ENCODE results near the gene ACP5.

ACP5 gene

DNA sequence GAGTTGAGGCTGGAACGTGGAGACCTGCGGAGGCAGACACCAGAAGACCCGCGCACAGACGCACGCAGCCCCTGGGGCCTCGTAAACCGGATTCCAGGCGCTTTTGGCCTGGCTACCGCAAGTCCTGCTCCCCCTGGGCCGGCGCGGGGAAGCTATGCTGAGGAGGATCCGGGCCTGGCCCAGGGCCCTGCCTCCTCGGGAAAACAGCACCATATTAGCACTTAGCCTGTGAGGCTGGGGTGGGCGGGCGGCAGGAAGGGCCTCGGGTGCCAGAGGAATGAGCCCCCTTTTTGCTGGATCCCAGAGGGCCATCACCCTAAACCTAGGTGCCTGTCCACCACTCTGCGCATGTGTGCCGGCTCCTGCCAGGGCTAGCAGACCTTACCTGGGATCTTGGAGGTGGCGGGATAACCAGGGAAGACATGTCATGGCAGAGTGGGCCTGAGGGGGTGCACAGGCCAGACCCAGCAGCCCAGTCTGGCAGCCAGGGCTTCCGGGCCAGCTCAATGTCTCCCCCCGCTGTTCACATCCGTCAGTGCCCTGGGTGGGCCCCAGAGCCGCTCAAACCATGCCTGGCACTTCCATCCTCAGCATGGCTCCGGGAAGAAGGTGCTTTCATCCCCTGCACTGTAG lies 25.7 kb downstream of the ACP5 start:
- H3K9me3 Mint-ChIP-seq, result no peaks in the 10 kb centered on the region
- DNase-seq, result no peak
- peak overlapping the region in 1 of 2 donors; percentile 20 for H3K27ac Mint-ChIP-seq
- no peaks in the 10 kb centered on the region for H3K27me3 Mint-ChIP-seq
- peak; percentile 8 for ATAC-seq (replicated peaks)
- H3K4me3 Mint-ChIP-seq, result no peak overlapping the region
- H3K4me1 Mint-ChIP-seq (ENCODE audit: low read depth in 2 of 2), result peaks cover 7 to 13% of the 10 kb centered on the region in 2 donors
- H3K36me3 Mint-ChIP-seq (ENCODE audit: insufficient read depth), result peaks cover 22% of the 10 kb centered on the region

DNA sequence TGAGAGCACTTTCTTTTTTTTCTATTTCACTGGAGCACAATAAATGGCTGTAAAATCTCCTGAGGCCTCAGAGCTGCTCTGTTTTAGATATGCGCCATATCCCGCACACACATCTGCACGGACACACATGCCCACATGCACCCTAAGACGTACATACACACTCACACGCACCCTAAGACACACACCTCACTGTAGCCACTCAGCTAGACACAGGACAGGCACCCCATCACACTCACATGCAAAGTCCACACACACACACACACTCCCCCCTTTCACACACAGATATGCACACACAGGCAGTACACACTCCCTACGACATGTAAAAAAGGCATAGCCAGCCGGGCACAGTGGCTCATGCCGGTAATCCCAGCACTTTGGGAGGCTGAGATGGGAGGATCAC lies 27.2 kb downstream of the ACP5 start:
- ATAC-seq (replicated peaks), result no peak
- no peak overlapping the region for H3K27ac Mint-ChIP-seq
- H3K4me3 Mint-ChIP-seq, result no peak overlapping the region
- H3K9me3 Mint-ChIP-seq, result no peaks in the 10 kb centered on the region
- H3K27me3 Mint-ChIP-seq, result peaks cover 1 to 5% of the 10 kb centered on the region in 2 donors
- H3K36me3 Mint-ChIP-seq (ENCODE audit: insufficient read depth), result peaks cover 22% of the 10 kb centered on the region
- H3K4me1 Mint-ChIP-seq (ENCODE audit: low read depth in 2 of 2), result peaks cover 1% of the 10 kb centered on the region in 2 donors
- no peak for DNase-seq

DNA sequence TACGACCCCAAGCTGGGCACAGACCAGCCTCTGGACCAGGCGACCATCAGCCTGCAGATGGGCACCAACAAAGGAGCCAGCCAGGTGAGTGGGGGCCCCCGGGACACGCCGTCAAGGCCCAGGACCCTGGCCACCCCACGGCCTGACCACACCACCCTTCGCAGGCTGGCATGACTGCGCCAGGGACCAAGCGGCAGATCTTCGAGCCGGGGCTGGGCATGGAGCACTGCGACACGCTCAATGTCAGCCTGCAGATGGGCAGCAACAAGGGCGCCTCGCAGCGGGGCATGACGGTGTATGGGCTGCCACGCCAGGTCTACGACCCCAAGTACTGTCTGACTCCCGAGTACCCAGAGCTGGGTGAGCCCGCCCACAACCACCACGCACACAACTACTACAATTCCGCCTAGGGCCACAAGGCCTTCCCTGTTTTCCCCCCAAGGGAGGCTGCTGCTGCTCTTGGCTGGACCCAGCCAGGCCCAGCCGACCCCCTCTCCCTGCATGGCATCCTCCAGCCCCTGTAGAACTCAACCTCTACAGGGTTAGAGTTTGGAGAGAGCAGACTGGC lies 28.0 kb downstream of the ACP5 start:
- no peak overlapping the region for H3K27ac Mint-ChIP-seq
- peaks cover 16% of the 10 kb centered on the region for H3K36me3 Mint-ChIP-seq (ENCODE audit: insufficient read depth)
- no peaks in the 10 kb centered on the region for H3K9me3 Mint-ChIP-seq
- no peak for ATAC-seq (replicated peaks)
- no peak overlapping the region for H3K4me3 Mint-ChIP-seq
- peaks cover 0 to 1% of the 10 kb centered on the region in 2 donors for H3K4me1 Mint-ChIP-seq (ENCODE audit: low read depth in 2 of 2)
- peaks cover 7 to 13% of the 10 kb centered on the region in 2 donors for H3K27me3 Mint-ChIP-seq
- no peak for DNase-seq

DNA sequence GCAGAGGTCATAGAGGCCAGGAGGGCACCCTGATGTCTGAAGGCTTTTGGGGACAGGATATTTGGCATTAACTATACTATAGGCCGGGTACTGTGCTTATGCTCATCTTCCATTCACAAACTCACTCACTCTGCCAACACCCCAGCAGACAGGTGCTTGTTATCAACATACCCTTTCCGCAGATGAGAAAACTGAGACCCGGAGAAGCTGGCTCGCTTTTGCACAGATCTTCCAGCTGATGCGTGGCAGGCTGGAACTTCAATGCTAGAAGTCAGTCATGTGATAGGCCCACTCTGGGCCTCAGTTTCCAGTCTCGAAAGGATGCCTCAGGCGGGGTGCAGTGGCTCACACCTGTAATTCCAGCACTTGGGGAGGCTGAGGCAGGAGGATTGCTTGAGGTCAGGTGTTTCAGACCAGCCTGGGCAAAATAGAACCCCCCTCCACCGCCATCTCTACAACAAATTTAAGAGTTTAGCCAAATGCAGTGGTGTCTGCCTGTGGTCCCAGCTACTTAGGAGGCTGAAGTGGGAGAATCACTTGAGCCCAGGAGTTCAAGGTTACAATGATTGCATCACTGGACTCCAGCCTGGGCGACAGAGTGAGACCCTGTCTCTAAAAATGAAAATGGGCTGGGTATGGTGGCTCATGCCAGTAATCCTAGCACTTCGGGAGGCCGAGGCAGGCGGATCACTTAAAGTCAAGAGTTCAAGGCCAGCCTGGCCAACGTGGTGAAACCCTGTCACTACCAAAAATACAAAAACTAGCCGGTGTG lies 29.3 kb downstream of the ACP5 start:
- DNase-seq, result no peak
- ATAC-seq (replicated peaks), result no peak
- no peaks in the 10 kb centered on the region for H3K9me3 Mint-ChIP-seq
- H3K27me3 Mint-ChIP-seq, result peaks cover 14 to 22% of the 10 kb centered on the region in 2 donors
- no peak overlapping the region for H3K4me3 Mint-ChIP-seq
- H3K27ac Mint-ChIP-seq, result no peak overlapping the region
- H3K4me1 Mint-ChIP-seq (ENCODE audit: low read depth in 2 of 2), result peaks cover 0 to 1% of the 10 kb centered on the region in 2 donors
- H3K36me3 Mint-ChIP-seq (ENCODE audit: insufficient read depth), result peaks cover 11% of the 10 kb centered on the region

DNA sequence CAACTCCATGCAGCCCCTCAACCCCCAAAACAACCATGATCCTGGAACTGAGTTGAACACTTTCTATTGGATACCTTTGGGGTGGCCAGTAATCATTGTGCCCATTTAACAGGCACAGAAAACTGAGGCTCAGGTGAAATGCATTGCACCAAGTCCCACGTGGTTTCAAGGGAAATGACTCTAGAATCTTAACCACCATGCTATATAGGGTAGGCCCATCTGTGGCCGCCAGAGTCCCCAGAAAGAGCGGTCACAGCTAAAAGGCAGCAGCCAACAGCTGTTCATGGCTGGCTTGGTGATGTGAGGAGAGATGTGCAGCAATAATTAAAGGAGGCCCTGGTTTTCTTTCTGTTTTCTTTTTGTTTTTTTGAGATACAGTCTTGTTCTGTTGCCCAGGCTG lies 36.2 kb downstream of the ACP5 start:
- ATAC-seq (replicated peaks), result no peak
- H3K27ac Mint-ChIP-seq, result no peak overlapping the region
- no peak for DNase-seq
- no peaks in the 10 kb centered on the region for H3K9me3 Mint-ChIP-seq
- H3K27me3 Mint-ChIP-seq, result peaks cover 35 to 58% of the 10 kb centered on the region in 2 donors
- no peak overlapping the region for H3K4me3 Mint-ChIP-seq
- H3K36me3 Mint-ChIP-seq (ENCODE audit: insufficient read depth), result no peaks in the 10 kb centered on the region
- H3K4me1 Mint-ChIP-seq (ENCODE audit: low read depth in 2 of 2), result peaks cover 0 to 1% of the 10 kb centered on the region in 2 donors

DNA sequence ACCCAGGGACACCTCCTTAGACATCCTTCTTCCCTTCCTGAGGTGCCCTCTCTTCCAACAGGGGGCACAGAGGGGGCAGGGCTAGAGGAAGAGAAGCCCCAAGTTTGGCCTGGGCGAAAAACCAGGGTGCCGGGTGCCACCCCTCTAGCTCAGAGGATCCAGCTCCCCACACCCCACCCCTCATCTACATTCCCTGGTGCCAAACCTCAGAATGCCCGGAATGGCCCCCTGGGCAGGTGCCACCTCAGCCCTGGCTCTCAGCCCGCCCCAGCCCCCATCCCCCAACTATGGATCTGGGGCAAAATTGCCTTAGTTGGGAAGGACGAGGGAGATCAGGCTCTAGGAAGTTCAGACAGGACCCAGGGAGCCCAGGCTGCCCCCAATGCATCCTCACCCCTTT lies 36.8 kb downstream of the ACP5 start:
- peaks cover 2 to 3% of the 10 kb centered on the region in 2 donors for H3K4me1 Mint-ChIP-seq (ENCODE audit: low read depth in 2 of 2)
- H3K36me3 Mint-ChIP-seq (ENCODE audit: insufficient read depth), result peaks cover 2% of the 10 kb centered on the region
- no peaks in the 10 kb centered on the region for H3K9me3 Mint-ChIP-seq
- no peak overlapping the region for H3K27ac Mint-ChIP-seq
- no peak for ATAC-seq (replicated peaks)
- H3K4me3 Mint-ChIP-seq, result no peak overlapping the region
- H3K27me3 Mint-ChIP-seq, result peaks cover 35 to 57% of the 10 kb centered on the region in 2 donors
- no peak for DNase-seq

DNA sequence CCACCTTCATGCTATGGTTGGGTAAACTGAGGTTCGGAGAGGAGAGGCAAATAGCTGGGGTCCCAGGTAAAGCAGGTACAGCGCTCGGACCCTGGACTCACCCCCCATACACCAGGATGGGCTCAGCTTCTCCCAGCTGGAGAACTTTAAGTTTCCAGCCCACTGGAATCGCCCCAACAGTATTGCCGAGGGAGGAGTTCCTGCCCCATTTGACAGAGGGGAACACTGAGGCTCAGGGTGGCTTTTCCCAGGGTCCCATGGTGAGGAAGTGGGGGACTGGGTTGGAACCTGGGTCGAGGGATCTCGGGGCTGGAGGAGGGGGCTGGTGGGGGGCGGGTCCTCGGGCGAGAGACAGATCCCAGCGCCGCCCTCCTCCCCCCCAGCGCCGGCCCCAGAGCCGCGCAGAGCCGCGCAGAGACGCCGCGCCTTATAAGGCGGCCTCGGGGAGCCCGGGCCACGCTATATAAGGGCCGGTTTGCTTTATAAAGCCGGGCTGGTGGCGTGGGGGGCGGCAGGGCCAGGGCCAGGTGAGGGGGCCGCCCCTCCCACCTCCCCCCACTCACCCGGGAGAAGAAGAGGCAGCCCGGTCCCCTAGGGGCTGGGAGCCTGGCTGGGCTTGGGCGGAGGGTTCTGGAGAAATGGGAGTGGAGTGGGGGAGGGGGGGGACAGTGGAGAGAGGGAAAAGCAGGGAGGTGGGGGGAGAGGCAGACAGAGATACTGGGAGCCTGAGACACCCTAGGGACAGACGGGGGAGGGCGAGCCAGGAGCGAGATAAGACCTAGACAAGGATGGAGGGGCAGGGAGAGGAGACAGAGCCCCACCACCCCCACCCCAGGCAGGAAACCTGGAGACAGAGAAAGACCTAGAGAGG lies 37.7 kb downstream of the ACP5 start:
- Mint-ChIP-seq H3K27me3 (peaks cover 28 to 48% of the 10 kb centered on the region in 2 donors), H3K4me3 (no peak overlapping the region), H3K36me3 (ENCODE audit: insufficient read depth) (peaks cover 4% of the 10 kb centered on the region), H3K9me3 (no peaks in the 10 kb centered on the region), H3K27ac (peak overlapping the region in 1 of 2 donors; percentile 12), H3K4me1 (ENCODE audit: low read depth in 2 of 2) (peaks cover 5 to 6% of the 10 kb centered on the region in 2 donors)
- DNase-seq, result no peak
- ATAC-seq (replicated peaks), result no peak

DNA sequence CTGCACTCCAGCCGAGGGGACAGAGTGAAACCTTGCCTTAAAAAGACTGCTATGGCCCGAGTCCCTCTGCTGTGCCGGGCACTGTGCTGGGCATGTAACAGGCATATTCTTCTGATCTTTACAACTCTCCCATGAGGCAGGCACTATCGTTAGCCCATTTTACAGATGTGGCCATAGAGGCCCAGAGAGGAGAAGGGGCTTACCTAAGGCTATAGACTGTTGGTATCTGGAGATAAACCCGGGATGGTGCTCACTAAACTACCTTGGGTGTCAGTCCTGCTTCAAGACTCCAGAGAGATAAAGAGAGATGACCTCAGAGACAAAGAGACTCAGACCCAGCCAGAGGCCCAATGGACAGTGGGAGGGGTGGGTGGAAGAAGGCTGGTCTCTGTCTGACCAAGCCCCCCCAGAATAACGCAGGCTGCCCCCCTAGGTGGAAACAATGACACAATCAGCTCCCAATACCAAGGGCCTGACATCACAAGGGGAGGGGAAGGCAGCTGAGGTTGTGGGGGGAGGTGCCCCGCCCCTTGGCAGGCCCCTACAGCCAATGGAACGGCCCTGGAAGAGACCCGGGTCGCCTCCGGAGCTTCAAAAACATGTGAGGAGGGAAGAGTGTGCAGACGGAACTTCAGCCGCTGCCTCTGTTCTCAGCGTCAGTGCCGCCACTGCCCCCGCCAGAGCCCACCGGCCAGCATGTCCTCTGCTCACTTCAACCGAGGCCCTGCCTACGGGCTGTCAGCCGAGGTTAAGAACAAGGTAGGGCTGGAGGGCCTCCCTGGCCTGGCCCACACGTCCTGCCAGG lies 39.0 kb downstream of the ACP5 start, which contains the start of gene CNN1:
TSS of gene CNN1 (plus strand) at position 620 of the 805 bp plus-strand sequence. CDS start at position 697, 77 bp downstream.
- peaks cover 20 to 36% of the 10 kb centered on the region in 2 donors for H3K27me3 Mint-ChIP-seq

DNA sequence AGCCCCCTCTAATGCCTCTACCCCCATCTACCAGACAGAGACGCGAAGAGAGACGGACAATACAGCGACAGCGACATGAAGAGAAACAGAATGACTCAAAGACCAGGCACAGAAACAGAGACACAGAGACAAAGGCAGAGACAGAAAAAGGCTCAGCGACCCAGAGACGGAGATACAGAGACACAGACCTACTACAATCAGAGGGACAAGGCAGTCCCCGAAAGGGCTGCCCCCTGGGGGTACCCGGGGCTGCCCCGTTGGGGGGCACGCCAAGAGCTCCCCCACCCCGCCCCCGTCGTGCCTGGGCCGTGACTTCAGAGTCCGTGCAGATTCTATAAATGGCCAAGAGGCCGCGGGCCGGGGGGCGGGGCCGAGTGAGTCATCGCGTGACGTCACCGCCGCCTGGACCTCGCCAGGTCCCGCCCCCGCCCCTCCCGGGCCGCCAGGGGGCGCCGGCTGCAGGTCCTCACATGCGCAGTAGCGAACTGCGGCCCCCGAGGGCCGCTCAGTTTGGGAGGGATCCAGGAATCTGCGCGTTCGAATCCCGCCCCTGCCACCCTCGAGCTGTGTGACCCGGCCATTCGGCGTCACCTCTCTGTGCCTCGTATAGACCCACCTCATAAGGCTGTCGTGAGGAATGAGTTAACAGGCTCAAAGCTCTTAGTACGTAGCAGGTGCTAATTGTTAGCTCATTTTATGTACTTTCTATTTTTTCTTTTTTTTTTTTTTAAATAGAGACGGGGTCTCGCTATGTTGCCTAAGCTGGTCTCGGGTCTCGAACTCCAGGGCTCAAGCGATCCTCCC lies 41.5 kb downstream of the ACP5 start:
- peak overlapping the region; percentile 67 to 80 for H3K4me3 Mint-ChIP-seq
- peaks cover 5 to 6% of the 10 kb centered on the region in 2 donors for H3K4me1 Mint-ChIP-seq (ENCODE audit: low read depth in 2 of 2)

More for the DNA sequence above, 39.0 kb downstream of the ACP5 start, which contains the start of gene CNN1:
- ATAC-seq (replicated peaks) (no peak), DNase-seq (no peak)
- Mint-ChIP-seq H3K9me3 (no peaks in the 10 kb centered on the region), H3K4me3 (no peak within 1 kb of the TSS), H3K36me3 (ENCODE audit: insufficient read depth) (peaks cover 7% of the 10 kb centered on the region), H3K4me1 (ENCODE audit: low read depth in 2 of 2) (peaks cover 5 to 6% of the 10 kb centered on the region in 2 donors), H3K27ac (peak within 1 kb of the TSS in 1 of 2 donors; percentile 12)

DNA sequence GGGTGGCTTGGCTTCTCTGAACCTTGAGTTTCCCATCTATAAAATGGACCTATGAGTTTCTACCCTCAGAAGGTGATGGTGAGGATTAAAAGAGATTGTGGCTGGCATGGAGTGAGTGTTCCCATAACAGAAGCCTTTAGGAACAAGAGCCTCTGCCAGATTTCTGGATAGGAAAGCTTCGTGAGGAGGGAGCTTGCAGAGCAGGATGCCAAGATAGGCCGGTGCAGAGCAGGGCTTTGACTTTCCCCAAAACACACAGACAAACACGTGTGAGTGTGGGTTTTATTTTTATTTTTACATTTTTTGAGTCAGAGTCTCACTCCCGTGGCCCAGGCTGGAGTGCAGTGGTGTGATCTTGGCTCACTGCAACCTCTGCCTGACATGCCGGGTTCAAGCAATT lies 42.5 kb downstream of the ACP5 start:
- peaks cover 7% of the 10 kb centered on the region for H3K36me3 Mint-ChIP-seq (ENCODE audit: insufficient read depth)
- ATAC-seq (replicated peaks), result no peak
- no peaks in the 10 kb centered on the region for H3K9me3 Mint-ChIP-seq
- H3K4me3 Mint-ChIP-seq, result peak overlapping the region; percentile 14 to 80
- DNase-seq, result no peak
- H3K27me3 Mint-ChIP-seq, result peaks cover 14 to 21% of the 10 kb centered on the region in 2 donors
- H3K4me1 Mint-ChIP-seq (ENCODE audit: low read depth in 2 of 2), result peaks cover 5 to 6% of the 10 kb centered on the region in 2 donors
- peak overlapping the region; percentile 82 to 90 for H3K27ac Mint-ChIP-seq

More for the DNA sequence above, 41.5 kb downstream of the ACP5 start:
- Mint-ChIP-seq H3K27me3 (peaks cover 20 to 29% of the 10 kb centered on the region in 2 donors), H3K9me3 (no peaks in the 10 kb centered on the region), H3K27ac (peak overlapping the region; percentile 78 to 90), H3K36me3 (ENCODE audit: insufficient read depth) (peaks cover 7% of the 10 kb centered on the region)
- DNase-seq, result peak; percentile 78 to 84 (median 78)
- ATAC-seq (replicated peaks), result peak; percentile 95

DNA sequence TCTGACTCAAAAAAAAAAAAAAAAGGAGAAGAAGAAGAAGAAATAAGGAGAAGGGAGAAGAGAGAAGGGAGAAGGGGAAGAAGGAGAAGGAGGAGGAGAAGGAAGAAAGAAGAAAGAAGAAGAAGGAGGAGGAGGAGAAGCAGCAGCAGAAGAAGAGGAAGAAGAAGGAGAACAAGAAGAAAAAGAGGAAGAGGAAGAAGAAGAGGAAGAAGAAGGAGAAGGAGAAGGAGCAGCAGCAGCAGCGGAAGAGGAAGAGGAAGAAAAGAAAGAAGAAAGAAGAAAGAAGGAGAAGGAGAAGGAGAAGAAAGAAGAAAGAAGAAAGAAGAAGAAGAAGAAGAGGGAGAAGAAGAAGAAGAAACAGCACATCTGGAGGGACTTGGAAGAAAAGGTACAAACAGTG lies 42.9 kb downstream of the ACP5 start:
- Mint-ChIP-seq H3K4me3 (peak overlapping the region; percentile 14 to 19), H3K27me3 (peaks cover 13 to 17% of the 10 kb centered on the region in 2 donors), H3K4me1 (ENCODE audit: low read depth in 2 of 2) (peaks cover 5 to 6% of the 10 kb centered on the region in 2 donors), H3K36me3 (ENCODE audit: insufficient read depth) (peaks cover 7% of the 10 kb centered on the region), H3K27ac (peak overlapping the region in 1 of 2 donors; percentile 82), H3K9me3 (no peaks in the 10 kb centered on the region)
- ATAC-seq (replicated peaks) (no peak), DNase-seq (no peak)

DNA sequence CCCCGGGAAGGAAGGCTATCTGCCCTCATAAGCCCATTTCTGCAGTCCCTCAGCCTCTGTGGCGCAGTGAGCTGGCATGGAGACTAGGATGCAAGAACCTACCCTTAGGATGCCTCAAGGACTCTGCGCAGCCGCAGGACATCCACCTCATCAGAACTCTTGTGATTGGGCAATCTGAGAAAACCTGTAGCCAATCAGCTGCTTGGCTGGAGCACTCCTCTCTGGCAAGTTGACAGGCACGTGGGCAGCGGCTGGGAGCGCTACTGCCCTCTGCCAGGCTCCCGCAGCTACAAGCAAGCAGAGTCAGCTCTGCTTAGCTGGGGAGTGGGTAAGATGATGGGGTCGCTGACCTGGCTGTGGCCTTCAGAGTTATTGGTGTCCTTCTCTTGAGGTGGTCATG lies 47.0 kb downstream of the ACP5 start:
- peaks cover 13% of the 10 kb centered on the region for H3K36me3 Mint-ChIP-seq (ENCODE audit: insufficient read depth)
- DNase-seq, result no peak
- no peaks in the 10 kb centered on the region for H3K27me3 Mint-ChIP-seq
- no peak overlapping the region for H3K4me3 Mint-ChIP-seq
- H3K4me1 Mint-ChIP-seq (ENCODE audit: low read depth in 2 of 2), result peaks cover 17 to 19% of the 10 kb centered on the region in 2 donors
- ATAC-seq (replicated peaks), result no peak
- no peaks in the 10 kb centered on the region for H3K9me3 Mint-ChIP-seq
- no peak overlapping the region for H3K27ac Mint-ChIP-seq
